Measurements from ENCODE around the gene LRRC75B.

DNA sequence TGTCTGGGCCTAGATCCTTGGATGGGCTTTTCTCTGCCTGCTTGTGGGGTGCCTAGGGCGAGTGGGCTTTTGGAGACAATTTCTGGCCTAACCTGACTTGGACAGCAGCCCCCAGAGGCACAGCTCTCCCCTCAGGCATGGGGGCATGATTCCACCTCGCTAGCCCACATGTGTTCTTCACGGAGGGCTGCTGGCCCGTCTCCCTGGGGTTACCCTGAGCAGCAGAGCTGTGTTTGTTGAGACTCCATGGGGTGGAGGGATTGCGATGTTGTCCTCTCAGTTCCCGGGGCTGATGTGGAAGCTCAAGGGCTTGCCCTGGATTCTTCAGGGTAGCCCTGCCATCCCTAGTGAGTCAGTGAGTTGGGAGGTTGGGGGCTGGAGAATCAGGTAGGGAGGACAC, 2.4 kb upstream of the LRRC75B start:
- TF ChIP-seq, protein P1, sequence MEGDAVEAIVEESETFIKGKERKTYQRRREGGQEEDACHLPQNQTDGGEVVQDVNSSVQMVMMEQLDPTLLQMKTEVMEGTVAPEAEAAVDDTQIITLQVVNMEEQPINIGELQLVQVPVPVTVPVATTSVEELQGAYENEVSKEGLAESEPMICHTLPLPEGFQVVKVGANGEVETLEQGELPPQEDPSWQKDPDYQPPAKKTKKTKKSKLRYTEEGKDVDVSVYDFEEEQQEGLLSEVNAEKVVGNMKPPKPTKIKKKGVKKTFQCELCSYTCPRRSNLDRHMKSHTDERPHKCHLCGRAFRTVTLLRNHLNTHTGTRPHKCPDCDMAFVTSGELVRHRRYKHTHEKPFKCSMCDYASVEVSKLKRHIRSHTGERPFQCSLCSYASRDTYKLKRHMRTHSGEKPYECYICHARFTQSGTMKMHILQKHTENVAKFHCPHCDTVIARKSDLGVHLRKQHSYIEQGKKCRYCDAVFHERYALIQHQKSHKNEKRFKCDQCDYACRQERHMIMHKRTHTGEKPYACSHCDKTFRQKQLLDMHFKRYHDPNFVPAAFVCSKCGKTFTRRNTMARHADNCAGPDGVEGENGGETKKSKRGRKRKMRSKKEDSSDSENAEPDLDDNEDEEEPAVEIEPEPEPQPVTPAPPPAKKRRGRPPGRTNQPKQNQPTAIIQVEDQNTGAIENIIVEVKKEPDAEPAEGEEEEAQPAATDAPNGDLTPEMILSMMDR (conservative IDR thresholded peaks at IDR 0.05 in 1 of 2, IDR thresholded peaks at IDR 0.05 in 1 of 2; ENCODE audit: extremely low read depth in 1 of 2, insufficient read depth in 1 of 2, low read depth in 1 of 2, low read length in 2 of 2): no peak
- no peak for TF ChIP-seq EZH2 (IDR thresholded peaks at IDR 0.05; ENCODE audit: borderline replicate concordance, low read length)
